ENCODE results near the gene PLPP1.

PLPP1 gene

DNA sequence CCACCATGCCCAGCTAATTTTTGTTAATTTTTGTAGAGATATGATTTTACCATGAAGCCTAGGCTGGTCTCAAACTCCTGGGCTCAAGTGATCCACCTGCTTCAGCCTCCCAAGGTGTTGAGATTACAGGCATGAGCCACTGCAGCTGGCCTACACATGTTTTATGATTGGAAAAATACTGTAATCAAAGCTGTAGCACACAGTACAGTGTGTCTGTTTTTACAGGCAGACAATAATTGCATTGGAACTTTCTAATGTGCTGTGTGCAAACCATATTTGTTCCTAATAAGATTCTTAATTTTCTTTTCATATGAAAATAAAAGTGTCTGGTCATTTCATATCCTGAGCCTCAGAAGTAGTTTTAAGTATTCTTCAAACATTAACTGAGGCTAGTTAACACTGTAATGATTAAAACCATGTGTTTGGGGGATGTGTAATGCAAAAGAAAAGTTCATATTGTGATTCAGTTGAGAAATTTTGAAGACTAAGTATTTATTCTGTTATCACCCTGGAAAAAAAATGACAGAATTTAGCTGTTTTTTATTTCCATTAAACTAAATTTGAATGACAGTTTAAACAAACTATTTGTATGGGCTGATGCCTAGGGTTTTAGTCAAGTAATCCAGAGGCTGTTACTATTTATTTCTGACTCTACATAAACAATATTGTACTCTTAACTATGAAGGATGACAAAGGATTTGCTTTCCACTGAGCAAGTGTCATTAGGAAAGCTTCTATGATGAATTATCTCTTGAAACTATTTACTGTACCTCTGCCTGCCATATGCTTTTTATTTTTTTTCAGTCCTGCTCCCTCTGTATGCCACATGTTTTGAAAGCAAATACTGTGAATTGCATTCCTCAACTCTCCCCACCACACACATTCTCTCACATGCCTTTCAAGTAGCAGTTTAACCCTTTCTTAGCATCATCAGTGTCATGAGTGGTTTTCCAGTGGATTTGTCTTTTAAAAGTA lies 115.5 kb downstream of the PLPP1 start:
- Histone ChIP-seq H3K4me1 (ENCODE audit: control insufficient read depth, insufficient read depth, low read depth, low read length) (peaks cover 8% of the 10 kb centered on the region), H2AK5ac (ENCODE audit: low read length, severe bottlenecking) (no peak overlapping the region), H3K9ac (ENCODE audit: low read length) (peak overlapping the region; percentile 49), H2BK12ac (ENCODE audit: low read length in 2 of 2) (no peak overlapping the region), H3K36me3 (ENCODE audit: control insufficient read depth in 1 of 2, insufficient read depth in 2 of 2, low read depth in 1 of 2, low read length in 2 of 2) (peaks cover 11 to 24% of the 10 kb centered on the region in 2 experiments), H3K14ac (ENCODE audit: low read length in 2 of 2) (no peak overlapping the region), H3K4ac (ENCODE audit: low read depth in 1 of 2, low read length in 2 of 2) (no peak overlapping the region), H3K4me3 (ENCODE audit: insufficient read depth in 1 of 2, low read depth in 1 of 2, low read length in 2 of 2) (no peak overlapping the region), H3K27me3 (ENCODE audit: control insufficient read depth in 1 of 2, insufficient read depth in 1 of 2, low read length in 2 of 2) (no peaks in the 10 kb centered on the region), H2BK15ac (ENCODE audit: low read depth, poor library complexity, severe bottlenecking) (no peak overlapping the region), H3K4me2 (ENCODE audit: low read length, poor library complexity, severe bottlenecking) (peak overlapping the region; percentile 0), H4K8ac (ENCODE audit: low read length) (no peak overlapping the region), H2BK120ac (ENCODE audit: low read depth, low read length) (no peak overlapping the region), H2AFZ (ENCODE audit: low read depth, low read length) (no peak overlapping the region), H3K9me3 (ENCODE audit: control insufficient read depth, low read length) (no peaks in the 10 kb centered on the region), H3K27ac (ENCODE audit: low read length, poor library complexity, severe bottlenecking) (peak overlapping the region; percentile 60), H3K23ac (ENCODE audit: low read length in 2 of 2) (no peak overlapping the region), H3K18ac (ENCODE audit: low read depth in 1 of 2, low read length in 2 of 2) (no peak overlapping the region), H3K79me1 (replicated peaks; ENCODE audit: low read length, poor library complexity, severe bottlenecking) (peaks cover 4% of the 10 kb centered on the region), H4K91ac (ENCODE audit: low read length) (no peak overlapping the region), H2BK5ac (ENCODE audit: low read depth, low read length, poor library complexity, severe bottlenecking) (no peak overlapping the region)
- peak; percentile 62 for DNase-seq

DNA sequence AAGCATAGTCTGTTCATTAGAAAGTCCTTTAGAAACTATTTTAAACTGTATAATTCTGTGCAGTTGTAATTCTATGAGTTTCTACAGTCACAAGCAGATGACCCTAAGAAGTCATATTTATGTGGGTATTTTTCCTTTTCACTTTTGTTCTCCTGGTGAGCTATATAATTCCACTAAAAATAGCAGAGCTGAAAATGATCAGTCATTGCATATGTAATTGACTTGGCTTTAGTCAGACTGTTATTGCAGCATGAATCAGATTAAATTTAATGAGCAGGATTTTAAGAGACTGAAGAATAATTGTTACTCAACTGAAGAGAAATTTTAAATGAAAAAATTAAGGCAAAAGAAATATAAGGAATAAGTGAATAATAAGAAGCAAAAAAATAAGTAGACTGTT lies 118.5 kb downstream of the PLPP1 start:
- Histone ChIP-seq H3K79me1 (replicated peaks; ENCODE audit: low read length, poor library complexity, severe bottlenecking) (peaks cover 4% of the 10 kb centered on the region), H3K4ac (ENCODE audit: low read depth in 1 of 2, low read length in 2 of 2) (no peak overlapping the region), H3K4me3 (ENCODE audit: insufficient read depth in 1 of 2, low read depth in 1 of 2, low read length in 2 of 2) (no peak overlapping the region), H3K23ac (ENCODE audit: low read length in 2 of 2) (no peak overlapping the region), H2BK15ac (ENCODE audit: low read depth, poor library complexity, severe bottlenecking) (no peak overlapping the region), H3K36me3 (ENCODE audit: control insufficient read depth in 1 of 2, insufficient read depth in 2 of 2, low read depth in 1 of 2, low read length in 2 of 2) (peaks cover 3 to 18% of the 10 kb centered on the region in 2 experiments), H3K4me1 (ENCODE audit: control insufficient read depth, insufficient read depth, low read depth, low read length) (peaks cover 6% of the 10 kb centered on the region), H3K27me3 (ENCODE audit: control insufficient read depth in 1 of 2, insufficient read depth in 1 of 2, low read length in 2 of 2) (no peaks in the 10 kb centered on the region), H2BK120ac (ENCODE audit: low read depth, low read length) (no peak overlapping the region), H2BK12ac (ENCODE audit: low read length in 2 of 2) (no peak overlapping the region), H2BK5ac (ENCODE audit: low read depth, low read length, poor library complexity, severe bottlenecking) (no peak overlapping the region), H4K8ac (ENCODE audit: low read length) (no peak overlapping the region), H3K27ac (ENCODE audit: low read length, poor library complexity, severe bottlenecking) (no peak overlapping the region), H3K4me2 (ENCODE audit: low read length, poor library complexity, severe bottlenecking) (no peak overlapping the region), H2AK5ac (ENCODE audit: low read length, severe bottlenecking) (no peak overlapping the region), H3K14ac (ENCODE audit: low read length in 2 of 2) (no peak overlapping the region), H4K91ac (ENCODE audit: low read length) (no peak overlapping the region), H3K9me3 (ENCODE audit: control insufficient read depth, low read length) (no peaks in the 10 kb centered on the region), H3K9ac (ENCODE audit: low read length) (peak overlapping the region; percentile 69), H2AFZ (ENCODE audit: low read depth, low read length) (no peak overlapping the region), H3K18ac (ENCODE audit: low read depth in 1 of 2, low read length in 2 of 2) (no peak overlapping the region)
- DNase-seq = no peak

DNA sequence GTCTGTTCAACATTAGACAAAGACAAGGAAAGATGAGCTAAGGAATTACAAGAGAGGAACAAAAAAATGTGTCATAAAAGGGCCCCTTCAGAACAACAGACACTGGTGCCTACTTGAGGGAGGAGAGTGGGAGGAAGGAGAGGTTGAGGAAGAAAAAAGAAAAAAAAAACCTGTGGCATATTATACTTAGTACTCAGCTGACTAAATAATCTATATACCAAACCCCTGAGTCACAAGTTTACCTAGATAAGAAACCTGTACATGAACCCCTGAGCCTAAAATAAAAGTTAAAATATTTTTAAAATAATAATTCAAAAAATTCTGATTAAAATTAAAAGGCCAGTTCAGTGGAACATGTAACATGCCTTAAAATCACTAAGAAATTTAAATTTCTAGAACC lies 119.7 kb downstream of the PLPP1 start:
- Histone ChIP-seq H3K4me3 (ENCODE audit: insufficient read depth in 1 of 2, low read depth in 1 of 2, low read length in 2 of 2) (no peak overlapping the region), H3K9ac (ENCODE audit: low read length) (peak overlapping the region; percentile 69), H3K27ac (ENCODE audit: low read length, poor library complexity, severe bottlenecking) (no peak overlapping the region), H3K36me3 (ENCODE audit: control insufficient read depth in 1 of 2, insufficient read depth in 2 of 2, low read depth in 1 of 2, low read length in 2 of 2) (peaks cover 3 to 30% of the 10 kb centered on the region in 2 experiments), H3K4me1 (ENCODE audit: control insufficient read depth, insufficient read depth, low read depth, low read length) (peaks cover 5% of the 10 kb centered on the region), H2BK12ac (ENCODE audit: low read length in 2 of 2) (no peak overlapping the region), H2BK120ac (ENCODE audit: low read depth, low read length) (no peak overlapping the region), H3K4me2 (ENCODE audit: low read length, poor library complexity, severe bottlenecking) (no peak overlapping the region), H2AK5ac (ENCODE audit: low read length, severe bottlenecking) (no peak overlapping the region), H3K4ac (ENCODE audit: low read depth in 1 of 2, low read length in 2 of 2) (no peak overlapping the region), H3K9me3 (ENCODE audit: control insufficient read depth, low read length) (no peaks in the 10 kb centered on the region), H3K14ac (ENCODE audit: low read length in 2 of 2) (no peak overlapping the region), H3K18ac (ENCODE audit: low read depth in 1 of 2, low read length in 2 of 2) (no peak overlapping the region), H4K8ac (ENCODE audit: low read length) (no peak overlapping the region), H2BK5ac (ENCODE audit: low read depth, low read length, poor library complexity, severe bottlenecking) (no peak overlapping the region), H4K91ac (ENCODE audit: low read length) (no peak overlapping the region), H3K27me3 (ENCODE audit: control insufficient read depth in 1 of 2, insufficient read depth in 1 of 2, low read length in 2 of 2) (no peaks in the 10 kb centered on the region), H2BK15ac (ENCODE audit: low read depth, poor library complexity, severe bottlenecking) (no peak overlapping the region), H3K79me1 (replicated peaks; ENCODE audit: low read length, poor library complexity, severe bottlenecking) (peaks cover 2% of the 10 kb centered on the region), H2AFZ (ENCODE audit: low read depth, low read length) (no peak overlapping the region), H3K23ac (ENCODE audit: low read length in 2 of 2) (no peak overlapping the region)
- DNase-seq = no peak

DNA sequence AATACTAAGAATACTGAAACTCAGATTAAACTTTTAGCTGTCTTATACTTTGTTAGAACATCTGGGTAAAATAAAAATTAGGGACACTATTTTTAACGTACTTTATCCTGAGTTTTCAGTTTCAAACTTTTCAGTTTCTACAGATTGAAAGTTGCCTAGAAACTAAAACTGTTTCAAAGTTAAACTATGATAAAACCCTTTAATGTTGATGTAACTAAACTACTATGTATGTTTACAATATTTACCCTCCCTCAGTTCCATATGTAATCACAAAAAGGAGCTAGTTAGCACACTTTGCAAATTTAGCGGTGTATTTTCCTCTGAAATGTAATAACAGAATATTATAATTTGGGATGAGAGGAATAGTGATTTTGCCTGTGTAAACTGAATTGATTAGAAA lies 121.1 kb downstream of the PLPP1 start:
- Histone ChIP-seq H3K23ac (ENCODE audit: low read length in 2 of 2) (no peak overlapping the region), H3K14ac (ENCODE audit: low read length in 2 of 2) (no peak overlapping the region), H3K4me3 (ENCODE audit: insufficient read depth in 1 of 2, low read depth in 1 of 2, low read length in 2 of 2) (no peak overlapping the region), H2BK5ac (ENCODE audit: low read depth, low read length, poor library complexity, severe bottlenecking) (no peak overlapping the region), H2BK120ac (ENCODE audit: low read depth, low read length) (no peak overlapping the region), H3K4me1 (ENCODE audit: control insufficient read depth, insufficient read depth, low read depth, low read length) (peaks cover under 1% of the 10 kb centered on the region), H3K27ac (ENCODE audit: low read length, poor library complexity, severe bottlenecking) (no peak overlapping the region), H3K4ac (ENCODE audit: low read depth in 1 of 2, low read length in 2 of 2) (no peak overlapping the region), H3K9me3 (ENCODE audit: control insufficient read depth, low read length) (no peaks in the 10 kb centered on the region), H2AFZ (ENCODE audit: low read depth, low read length) (no peak overlapping the region), H3K79me1 (replicated peaks; ENCODE audit: low read length, poor library complexity, severe bottlenecking) (peaks cover 2% of the 10 kb centered on the region), H2BK12ac (ENCODE audit: low read length in 2 of 2) (no peak overlapping the region), H2BK15ac (ENCODE audit: low read depth, poor library complexity, severe bottlenecking) (no peak overlapping the region), H3K4me2 (ENCODE audit: low read length, poor library complexity, severe bottlenecking) (no peak overlapping the region), H2AK5ac (ENCODE audit: low read length, severe bottlenecking) (no peak overlapping the region), H4K8ac (ENCODE audit: low read length) (no peak overlapping the region), H3K18ac (ENCODE audit: low read depth in 1 of 2, low read length in 2 of 2) (no peak overlapping the region), H3K27me3 (ENCODE audit: control insufficient read depth in 1 of 2, insufficient read depth in 1 of 2, low read length in 2 of 2) (no peaks in the 10 kb centered on the region), H4K91ac (ENCODE audit: low read length) (no peak overlapping the region), H3K36me3 (ENCODE audit: control insufficient read depth in 1 of 2, insufficient read depth in 2 of 2, low read depth in 1 of 2, low read length in 2 of 2) (peaks cover 3 to 38% of the 10 kb centered on the region in 2 experiments), H3K9ac (ENCODE audit: low read length) (no peak overlapping the region)
- no peak for DNase-seq
- 100% methylated on average over 1 of the region's 2 CpGs for whole genome bisulfite sequencing

All from mesenchymal stem cell (in vitro differentiated cells and primary cell).